T47D (cell line): ENCODE data around the gene ACOT6.
A peak's percentile ranks its signal among the peaks of the same experiment; 100 is the strongest.
"Not testable (repeated sequence)": the region's sequence is repeated elsewhere in the genome, so short reads cannot be mapped to it uniquely, and the experiment has no call there.

Source experiments
- DNase-seq, 2 experiments: peaks; one replicate each; pipeline versions ENCODE4 v3.0.0 to v3.0.0-alpha.2; 2011 to 2012; ENCODE audit warnings: low read depth in 1 of 2, low spot score in 1 of 2
- JUND ChIP-seq: IDR thresholded peaks from 2 replicates; pipeline ENCODE4 v1.6.1; 2012; ENCODE audit warnings: low read depth
- in situ Hi-C: cut with HindIII; loops from 2 replicates; pipeline ENCODE4 v1.10.0; 2016; ENCODE audit warnings: low sequenced_read_pairs, low pct_unique_long_range_greater_than_20kb

ACOT6 gene

GRCh38 chr14:73576391-73576790, 35.9 kb upstream of the ACOT6 start:
- no peak for TF ChIP-seq JUND
- in situ Hi-C loops = no loop called here
- DNase-seq = no peak

- DNase-seq, in situ Hi-C loops: not testable (repeated sequence)
These were observed 35.1 kb upstream of the ACOT6 start for GRCh38 chr14:73577214-73577613.

GRCh38 chr14:73582102-73582979, 30.0 kb upstream of the ACOT6 start:
- DNase-seq, in situ Hi-C loops: not testable (repeated sequence)

GRCh38 chr14:73588695-73589094, 23.6 kb upstream of the ACOT6 start:
- DNase-seq = no peak
- in situ Hi-C loops = no loop called here
- no peak for TF ChIP-seq JUND

- in situ Hi-C loops = no loop called here
- no peak for TF ChIP-seq JUND
- no peak for DNase-seq
These were observed 23.2 kb upstream of the ACOT6 start for GRCh38 chr14:73589116-73589515.

- in situ Hi-C loops, DNase-seq: not testable (repeated sequence)
These were observed 21.7 kb upstream of the ACOT6 start for GRCh38 chr14:73590673-73591004.

- no peak for TF ChIP-seq JUND
- in situ Hi-C loops = no loop called here
- peak; percentile 84 to 88 for DNase-seq
These were observed 20.4 kb upstream of the ACOT6 start, which contains the start of gene ACOT4 for GRCh38 chr14:73591690-73592449. TSS of gene ACOT4 (plus strand) at chr14:73591873. CDS start at chr14:73591960, 87 bp downstream.

GRCh38 chr14:73594491-73594890, 17.8 kb upstream of the ACOT6 start:
- in situ Hi-C loops = no loop called here
- DNase-seq = no peak
- TF ChIP-seq JUND = no peak

- in situ Hi-C loops = no loop called here
- TF ChIP-seq JUND = no peak
- no peak for DNase-seq
These were observed 12.8 kb upstream of the ACOT6 start for GRCh38 chr14:73599499-73599898.

GRCh38 chr14:73602994-73603393, 9.3 kb upstream of the ACOT6 start:
- in situ Hi-C loops = no loop called here
- TF ChIP-seq JUND = no peak
- DNase-seq = peak in 1 of 2 experiments; percentile 72

- no peak for TF ChIP-seq JUND
- in situ Hi-C loops = no loop called here
- no peak for DNase-seq
These were observed 6.0 kb upstream of the ACOT6 start for GRCh38 chr14:73606271-73606670.

GRCh38 chr14:73607241-73607640, 5.1 kb upstream of the ACOT6 start:
- in situ Hi-C loops = no loop called here
- no peak for TF ChIP-seq JUND
- DNase-seq = no peak

- DNase-seq = peak in 1 of 2 experiments; percentile 97
- in situ Hi-C loops = no loop called here
- no peak for TF ChIP-seq JUND
These were observed 1.6 kb upstream of the ACOT6 start for GRCh38 chr14:73610687-73611086.

GRCh38 chr14:73613046-73613383, 698 bp downstream of the ACOT6 start:
- in situ Hi-C loops = no loop called here
- DNase-seq = peak in 1 of 2 experiments; percentile 55
- TF ChIP-seq JUND = no peak
